Astrocyte of the spinal cord (primary cell): Measurements from ENCODE around the gene CLDN12.
A peak's percentile ranks its signal among the peaks of the same experiment; 100 is the strongest.
"Not testable (repeated sequence)": the region's sequence is repeated elsewhere in the genome, so short reads cannot be mapped to it uniquely, and the experiment has no call there.

Experiments
- DNase-seq: peaks from one replicate; pipeline ENCODE4 v3.0.0; 2011; ENCODE audit warnings: low read depth, low spot score
- H3K4me3 ChIP-seq: 2 replicates; pipeline ENCODE4 v1.5.1; 2011; ENCODE audit warnings: low read depth, mild to moderate bottlenecking, low read length, moderate library complexity
- CTCF ChIP-seq: IDR thresholded peaks from 2 replicates; pipeline ENCODE4 v1.5.1; 2012; ENCODE audit warnings: low read depth, mild to moderate bottlenecking, low read length, inconsistent platforms
- in situ Hi-C: cut with HindIII; loops from 2 replicates; pipeline ENCODE4 v1.10.0; 2017; ENCODE audit warnings: low sequenced_read_pairs

Gene CLDN12

GRCh38 chr7:90453259-90453891 is 50.1 kb downstream of the CLDN12 start:
- no peak for DNase-seq
- no peak overlapping the region for H3K4me3 ChIP-seq
- in situ Hi-C loops: no loop called here
- no peak for TF ChIP-seq CTCF

GRCh38 chr7:90453931-90454330 is 50.7 kb downstream of the CLDN12 start:
- DNase-seq: no peak
- in situ Hi-C loops: no loop called here
- H3K4me3 ChIP-seq: no peak overlapping the region
- TF ChIP-seq CTCF: no peak

- peak; percentile 67 for DNase-seq
- H3K4me3 ChIP-seq: peak overlapping the region; percentile 35
- in situ Hi-C loops: no loop called here
- peak; percentile 68 for TF ChIP-seq CTCF
Observed at GRCh38 chr7:90455163-90456030, 52.1 kb downstream of the CLDN12 start.

GRCh38 chr7:90458104-90458503 is 54.8 kb downstream of the CLDN12 start:
- TF ChIP-seq CTCF: no peak
- in situ Hi-C loops: no loop called here
- no peak for DNase-seq
- H3K4me3 ChIP-seq: no peak overlapping the region

- DNase-seq: no peak
- no peak overlapping the region for H3K4me3 ChIP-seq
- in situ Hi-C loops: no loop called here
- TF ChIP-seq CTCF: peak; percentile 34
Observed at GRCh38 chr7:90459888-90460287, 56.6 kb downstream of the CLDN12 start.

- no peak for TF ChIP-seq CTCF
- in situ Hi-C loops: no loop called here
- H3K4me3 ChIP-seq: no peak overlapping the region
- no peak for DNase-seq
Observed at GRCh38 chr7:90461219-90461618, 58.0 kb downstream of the CLDN12 start.

GRCh38 chr7:90463151-90463628 is 59.9 kb downstream of the CLDN12 start:
- DNase-seq, H3K4me3 ChIP-seq, in situ Hi-C loops: not testable (repeated sequence)
